ENCODE data around the gene ACSS2.

The ACSS2 gene

GRCh38 chr20:34923414-34923813 is 47.0 kb downstream of the ACSS2 start:
- H3K27ac Mint-ChIP-seq = no peak overlapping the region
- DNase-seq = no peak
- no peak for TF ChIP-seq CTCF (IDR thresholded peaks at IDR 0.05)
- H3K27me3 Mint-ChIP-seq (ENCODE audit: low read depth, poor library complexity) = no peaks in the 10 kb centered on the region
- H3K4me3 Mint-ChIP-seq = no peak overlapping the region
- H3K36me3 Mint-ChIP-seq (ENCODE audit: low read depth) = peaks cover 11% of the 10 kb centered on the region
- H3K9me3 Mint-ChIP-seq = no peaks in the 10 kb centered on the region
- H3K4me1 Mint-ChIP-seq = no peaks in the 10 kb centered on the region

- no peak for DNase-seq
- peaks cover 18% of the 10 kb centered on the region for H3K36me3 Mint-ChIP-seq (ENCODE audit: low read depth)
- H3K4me1 Mint-ChIP-seq = no peaks in the 10 kb centered on the region
- H3K4me3 Mint-ChIP-seq = no peak overlapping the region
- H3K9me3 Mint-ChIP-seq = no peaks in the 10 kb centered on the region
- no peak for TF ChIP-seq CTCF (IDR thresholded peaks at IDR 0.05)
- no peak overlapping the region for H3K27ac Mint-ChIP-seq
- H3K27me3 Mint-ChIP-seq (ENCODE audit: low read depth, poor library complexity) = no peaks in the 10 kb centered on the region
Measured at GRCh38 chr20:34925341-34925740, 48.9 kb downstream of the ACSS2 start.

- Mint-ChIP-seq H3K4me3 (no peak overlapping the region), H3K27me3 (ENCODE audit: low read depth, poor library complexity) (no peaks in the 10 kb centered on the region)
Measured at GRCh38 chr20:34925981-34926380, 49.6 kb downstream of the ACSS2 start.

GRCh38 chr20:34926581-34926980 is 50.2 kb downstream of the ACSS2 start:
- TF ChIP-seq CTCF (IDR thresholded peaks at IDR 0.05) = no peak
- peaks cover 19% of the 10 kb centered on the region for H3K36me3 Mint-ChIP-seq (ENCODE audit: low read depth)
- no peak overlapping the region for H3K4me3 Mint-ChIP-seq
- H3K9me3 Mint-ChIP-seq = no peaks in the 10 kb centered on the region
- H3K27me3 Mint-ChIP-seq (ENCODE audit: low read depth, poor library complexity) = no peaks in the 10 kb centered on the region
- DNase-seq = no peak
- no peaks in the 10 kb centered on the region for H3K4me1 Mint-ChIP-seq
- no peak overlapping the region for H3K27ac Mint-ChIP-seq

More at GRCh38 chr20:34925981-34926380, 49.6 kb downstream of the ACSS2 start:
- H3K9me3 Mint-ChIP-seq = no peaks in the 10 kb centered on the region
- no peak for TF ChIP-seq CTCF (IDR thresholded peaks at IDR 0.05)
- no peaks in the 10 kb centered on the region for H3K4me1 Mint-ChIP-seq
- H3K36me3 Mint-ChIP-seq (ENCODE audit: low read depth) = peaks cover 18% of the 10 kb centered on the region
- no peak for DNase-seq
- H3K27ac Mint-ChIP-seq = no peak overlapping the region

GRCh38 chr20:34927736-34928135 is 51.3 kb downstream of the ACSS2 start:
- peaks cover 19% of the 10 kb centered on the region for H3K36me3 Mint-ChIP-seq (ENCODE audit: low read depth)
- H3K4me1 Mint-ChIP-seq = no peaks in the 10 kb centered on the region
- no peaks in the 10 kb centered on the region for H3K9me3 Mint-ChIP-seq
- no peak for DNase-seq
- no peak overlapping the region for H3K4me3 Mint-ChIP-seq
- no peak overlapping the region for H3K27ac Mint-ChIP-seq
- H3K27me3 Mint-ChIP-seq (ENCODE audit: low read depth, poor library complexity) = no peaks in the 10 kb centered on the region
- TF ChIP-seq CTCF (IDR thresholded peaks at IDR 0.05) = no peak

GRCh38 chr20:34928411-34928810 is 52.0 kb downstream of the ACSS2 start:
- Mint-ChIP-seq H3K27ac (no peak overlapping the region), H3K9me3 (no peaks in the 10 kb centered on the region), H3K4me3 (no peak overlapping the region), H3K4me1 (no peaks in the 10 kb centered on the region), H3K36me3 (ENCODE audit: low read depth) (peaks cover 24% of the 10 kb centered on the region), H3K27me3 (ENCODE audit: low read depth, poor library complexity) (no peaks in the 10 kb centered on the region)
- TF ChIP-seq CTCF (IDR thresholded peaks at IDR 0.05) = no peak
- DNase-seq = no peak
